A549 treated with Mapracorat at 1 μM for 4 hours (cell line): Measurements from ENCODE around the gene KIF3A. TPM values are rescaled to one million over a fixed set of nuclear protein-coding genes. Genes with fewer than 3 reads are reported as not detected.

ENCODE experiments used
- total RNA-seq: library from RNA; stranded (reverse); fragments of 200-300 nt; extraction: Qiagen RNA extraction; gene quantifications from 5 replicates; pipeline ENCODE4 v1.2.3, GENCODE V29; 2022

Gene KIF3A
- 6.3 to 11.4 TPM (median 8.6 TPM) in 5 replicates for total RNA-seq

GRCh38 chr5:132736853-132737833 lies at the start of gene KIF3A:
KIF3A (minus strand) TSS chr5:132737546; CDS start chr5:132737419, 127 bp downstream.

GRCh38 chr5:132777209-132778069 lies 40.1 kb upstream of the KIF3A start, which contains the start of gene SEPTIN8:
SEPTIN8 (minus strand) TSS chr5:132777239; CDS start chr5:132777137, 102 bp downstream.

GRCh38 chr5:132746954-132747615 lies 9.7 kb upstream of the KIF3A start, which contains the start of gene CCNI2:
CCNI2 (plus strand) TSS chr5:132747426; CDS start chr5:132747496, 70 bp downstream.

GRCh38 chr5:132673939-132674630 lies 63.3 kb downstream of the KIF3A start, which contains the start of gene IL4:
IL4 (plus strand) TSS chr5:132673989; CDS start chr5:132674051, 62 bp downstream.

GRCh38 chr5:132657676-132658380 lies 79.5 kb downstream of the KIF3A start, which contains the start of gene IL13:
IL13 (plus strand) TSS chr5:132658173; CDS start chr5:132658187, 14 bp downstream.

Other genes starting within 250 kb of the KIF3A start
- 30.3 to 37.8 TPM (median 33.7 TPM) in 5 replicates for gene IRF1, start 246.8 kb downstream of the KIF3A start, total RNA-seq
- not detected in 5 replicates for gene IL5, start 194.0 kb downstream of the KIF3A start, total RNA-seq
- 26.0 to 33.7 TPM (median 28.7 TPM) in 5 replicates for gene RAD50, start 180.6 kb downstream of the KIF3A start, total RNA-seq
- gene IL13, start 79.4 kb downstream of the KIF3A start, total RNA-seq, result 0.11 to 0.14 TPM in 2 of 5 replicates, not detected in the others
- gene IL4, start 63.6 kb downstream of the KIF3A start, total RNA-seq, result not detected in 5 replicates
- gene CCNI2, start 9.9 kb upstream of the KIF3A start, total RNA-seq, result 0.05 to 0.39 TPM (median 0.21 TPM) in 4 of 5 replicates, not detected in the other
- 16.2 to 21.1 TPM (median 20.2 TPM) in 5 replicates for gene SEPTIN8, start 39.7 kb upstream of the KIF3A start, total RNA-seq
- 0.08 to 0.17 TPM (median 0.09 TPM) in 5 replicates for gene SOWAHA, start 75.8 kb upstream of the KIF3A start, total RNA-seq
- gene SHROOM1, start 93.1 kb upstream of the KIF3A start, total RNA-seq, result 7.6 to 13.4 TPM (median 9.2 TPM) in 5 replicates
- 0.10 to 0.34 TPM (median 0.19 TPM) in 5 replicates for gene GDF9, start 128.9 kb upstream of the KIF3A start, total RNA-seq
- 399 to 559 TPM (median 531 TPM) in 5 replicates for gene UQCRQ, start 129.1 kb upstream of the KIF3A start, total RNA-seq
- gene LEAP2, start 136.1 kb upstream of the KIF3A start, total RNA-seq, result 0.46 to 1.4 TPM (median 0.90 TPM) in 5 replicates
- gene AFF4, start 226.1 kb upstream of the KIF3A start, total RNA-seq, result 18.1 to 32.1 TPM (median 24.6 TPM) in 5 replicates